Fibroblast of lung (primary cell): ENCODE data around the gene COL4A1. TPM values are rescaled to one million over a fixed set of nuclear protein-coding genes. Genes with fewer than 3 reads are reported as not detected.
A peak's percentile ranks its signal among the peaks of the same experiment; 100 is the strongest.

Experiments
- DNase-seq, 2 donors: peaks; one replicate each; pipeline versions ENCODE4 v3.0.0 to v3.0.0-alpha.2; 2010; ENCODE audit warnings: low read depth in 2 of 2
- H2AFZ ChIP-seq: 2 replicates; pipeline ENCODE4 v1.5.1; 2012; ENCODE audit warnings: low read length, control low read depth, inconsistent platforms
- H3K27ac ChIP-seq: 2 replicates; pipeline ENCODE4 v1.5.1; 2011; ENCODE audit warnings: low read length, control low read depth; ENCODE audit not compliant: insufficient read depth
- H3K27me3 ChIP-seq: 2 replicates; pipeline ENCODE4 v1.5.1; 2011; ENCODE audit warnings: mild to moderate bottlenecking, low read length; ENCODE audit not compliant: control insufficient read depth, insufficient read depth
- H3K36me3 ChIP-seq: 2 replicates; pipeline ENCODE4 v1.5.1; 2011; ENCODE audit warnings: low read length; ENCODE audit not compliant: control insufficient read depth, insufficient read depth
- H3K4me1 ChIP-seq: 2 replicates; pipeline ENCODE4 v1.5.1; 2011; ENCODE audit warnings: low read length; ENCODE audit not compliant: control insufficient read depth, insufficient read depth; ENCODE audit errors: extremely low read depth
- H3K4me2 ChIP-seq: 2 replicates; pipeline ENCODE4 v1.5.1; 2011; ENCODE audit warnings: low read length, control low read depth; ENCODE audit not compliant: insufficient read depth; ENCODE audit errors: extremely low read depth
- H3K4me3 ChIP-seq, 4 experiments: fragments of 200-600 bp in 1 of 4; sonication (generic) in 1 of 4; replicated peaks in 1 of 4; 2 replicates each; pipeline ENCODE4 v1.5.1; 2011 to 2016; ENCODE audit warnings: low read length in 4 of 4, low read depth in 3 of 4, mild to moderate bottlenecking in 3 of 4, control low read depth in 2 of 4, inconsistent platforms in 1 of 4, mixed read lengths in 1 of 4; ENCODE audit not compliant: insufficient read depth in 1 of 4; ENCODE audit errors: control extremely low read depth in 1 of 4
- H3K79me2 ChIP-seq: 2 replicates; pipeline ENCODE4 v1.5.1; 2012; ENCODE audit warnings: mild to moderate bottlenecking, low read length, inconsistent platforms; ENCODE audit not compliant: control insufficient read depth, insufficient read depth
- H3K9ac ChIP-seq: 2 replicates; pipeline ENCODE4 v1.5.1; 2011; ENCODE audit warnings: mild to moderate bottlenecking, low read length, control low read depth; ENCODE audit not compliant: insufficient read depth
- H3K9me3 ChIP-seq: 2 replicates; pipeline ENCODE4 v1.5.1; 2012; ENCODE audit warnings: low read depth, low read length; ENCODE audit not compliant: control insufficient read depth, insufficient read depth
- H4K20me1 ChIP-seq: 2 replicates; pipeline ENCODE4 v1.5.1; 2011; ENCODE audit warnings: low read length; ENCODE audit not compliant: control insufficient read depth, insufficient read depth; ENCODE audit errors: extremely low read depth
- EZH2 ChIP-seq: IDR thresholded peaks from 2 replicates; pipeline ENCODE4 v1.5.1; 2012; ENCODE audit warnings: low read length, control low read depth, mild to moderate bottlenecking; ENCODE audit errors: missing control alignments
- polyA plus RNA-seq, 2 donors: library from polyadenylated mRNA; depleted of rRNA in 1 of 2; stranded (reverse) in 1 of 2; unstranded in 1 of 2; fragments of >200 nt; gene quantifications; 2 replicates each; pipeline ENCODE4 v1.2.1, GENCODE V29; 2011 to 2012; ENCODE audit warnings: missing spikeins in 1 of 2
- total RNA-seq: library from RNA; depleted of rRNA; stranded (reverse); fragments of >200 nt; gene quantifications from 2 replicates; pipeline ENCODE4 v1.2.1, GENCODE V29; 2014
- TF ChIP-seq, protein P1 (sequence below), 2 donors: IDR thresholded peaks in 1 of 2; conservative IDR thresholded peaks in 1 of 2; 1 replicate in 1 of 2; 2 replicates in 1 of 2; pipeline ENCODE4 v1.5.1; 2011 to 2012; ENCODE audit warnings: low read length in 2 of 2, control low read depth in 1 of 2, inconsistent platforms in 1 of 2, low read depth in 1 of 2, mild to moderate bottlenecking in 1 of 2

COL4A1 gene
- total and polyA plus RNA-seq, 2 donors (not counting 1 experiment from before 2014, with no cell fraction given), result 34.0 to 607 TPM

DNA sequence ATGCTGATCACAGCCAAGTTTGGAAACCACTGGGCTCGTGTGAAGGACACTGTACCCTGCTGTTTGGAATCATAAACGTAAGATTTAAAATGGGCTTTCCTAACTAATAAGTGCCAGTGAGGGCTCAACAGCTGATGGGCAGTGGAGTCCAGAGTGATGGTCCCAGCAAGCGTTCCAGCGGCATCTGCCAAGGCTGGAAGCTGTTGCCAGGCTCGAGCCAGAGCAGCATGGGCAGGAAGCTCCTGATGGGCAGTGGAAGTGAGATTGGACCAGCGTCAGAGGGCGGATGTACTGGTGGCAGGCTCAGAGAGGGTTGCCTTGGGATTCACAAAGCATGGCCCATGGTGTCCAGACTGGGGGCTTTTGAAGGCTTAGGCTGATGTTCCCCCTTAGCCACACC, 30.3 kb upstream of the COL4A1 start:
- H3K4me2 ChIP-seq, result no peak overlapping the region
- H3K4me3 ChIP-seq, result no peak overlapping the region
- no peak for TF ChIP-seq EZH2
- TF ChIP-seq, protein P1, sequence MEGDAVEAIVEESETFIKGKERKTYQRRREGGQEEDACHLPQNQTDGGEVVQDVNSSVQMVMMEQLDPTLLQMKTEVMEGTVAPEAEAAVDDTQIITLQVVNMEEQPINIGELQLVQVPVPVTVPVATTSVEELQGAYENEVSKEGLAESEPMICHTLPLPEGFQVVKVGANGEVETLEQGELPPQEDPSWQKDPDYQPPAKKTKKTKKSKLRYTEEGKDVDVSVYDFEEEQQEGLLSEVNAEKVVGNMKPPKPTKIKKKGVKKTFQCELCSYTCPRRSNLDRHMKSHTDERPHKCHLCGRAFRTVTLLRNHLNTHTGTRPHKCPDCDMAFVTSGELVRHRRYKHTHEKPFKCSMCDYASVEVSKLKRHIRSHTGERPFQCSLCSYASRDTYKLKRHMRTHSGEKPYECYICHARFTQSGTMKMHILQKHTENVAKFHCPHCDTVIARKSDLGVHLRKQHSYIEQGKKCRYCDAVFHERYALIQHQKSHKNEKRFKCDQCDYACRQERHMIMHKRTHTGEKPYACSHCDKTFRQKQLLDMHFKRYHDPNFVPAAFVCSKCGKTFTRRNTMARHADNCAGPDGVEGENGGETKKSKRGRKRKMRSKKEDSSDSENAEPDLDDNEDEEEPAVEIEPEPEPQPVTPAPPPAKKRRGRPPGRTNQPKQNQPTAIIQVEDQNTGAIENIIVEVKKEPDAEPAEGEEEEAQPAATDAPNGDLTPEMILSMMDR (conservative IDR thresholded peaks at IDR 0.05 in 1 of 2, IDR thresholded peaks at IDR 0.05 in 1 of 2; ENCODE audit: low read depth in 1 of 2, low read length in 2 of 2), result no peak
- H3K4me1 ChIP-seq, result peaks cover 41% of the 10 kb centered on the region
- no peak overlapping the region for H3K9ac ChIP-seq
- no peaks in the 10 kb centered on the region for H3K9me3 ChIP-seq
- no peak overlapping the region for H2AFZ ChIP-seq
- no peaks in the 10 kb centered on the region for H3K36me3 ChIP-seq
- peak overlapping the region; percentile 60 for H3K27ac ChIP-seq
- H3K79me2 ChIP-seq, result peaks cover 46% of the 10 kb centered on the region
- DNase-seq, result no peak
- H3K27me3 ChIP-seq, result no peaks in the 10 kb centered on the region
- H4K20me1 ChIP-seq, result no peaks in the 10 kb centered on the region

DNA sequence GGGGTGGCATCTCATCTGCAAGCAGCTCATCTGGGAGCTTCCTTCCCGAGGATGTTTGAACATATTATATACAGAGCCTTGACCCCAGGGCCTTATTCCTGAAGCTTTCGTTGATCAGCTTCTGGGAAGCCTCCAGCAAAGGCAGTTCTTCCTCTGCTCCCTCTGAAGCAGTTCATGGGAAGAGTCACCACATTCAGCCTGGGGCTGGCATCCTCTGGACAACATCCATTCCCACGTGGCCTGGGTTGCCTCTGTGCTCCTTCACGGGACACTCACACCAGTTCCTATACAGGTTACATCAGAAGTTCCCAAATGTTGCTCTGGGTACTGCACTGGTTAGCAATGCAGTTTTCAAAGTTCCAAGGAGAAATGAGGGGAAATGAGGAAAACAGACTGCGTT, 29.7 kb upstream of the COL4A1 start:
- no peaks in the 10 kb centered on the region for H4K20me1 ChIP-seq
- peaks cover 48% of the 10 kb centered on the region for H3K79me2 ChIP-seq
- H3K4me2 ChIP-seq, result no peak overlapping the region
- no peak overlapping the region for H2AFZ ChIP-seq
- H3K27me3 ChIP-seq, result no peaks in the 10 kb centered on the region
- no peak overlapping the region for H3K4me3 ChIP-seq
- peaks cover 41% of the 10 kb centered on the region for H3K4me1 ChIP-seq
- no peak overlapping the region for H3K9ac ChIP-seq
- no peaks in the 10 kb centered on the region for H3K9me3 ChIP-seq
- TF ChIP-seq, protein P1 (conservative IDR thresholded peaks at IDR 0.05 in 1 of 2, IDR thresholded peaks at IDR 0.05 in 1 of 2; ENCODE audit: low read depth in 1 of 2, low read length in 2 of 2), result no peak
- TF ChIP-seq EZH2, result no peak
- DNase-seq, result peak in 1 of 2 donors; percentile 57
- H3K27ac ChIP-seq, result peak overlapping the region; percentile 60
- H3K36me3 ChIP-seq, result no peaks in the 10 kb centered on the region

DNA sequence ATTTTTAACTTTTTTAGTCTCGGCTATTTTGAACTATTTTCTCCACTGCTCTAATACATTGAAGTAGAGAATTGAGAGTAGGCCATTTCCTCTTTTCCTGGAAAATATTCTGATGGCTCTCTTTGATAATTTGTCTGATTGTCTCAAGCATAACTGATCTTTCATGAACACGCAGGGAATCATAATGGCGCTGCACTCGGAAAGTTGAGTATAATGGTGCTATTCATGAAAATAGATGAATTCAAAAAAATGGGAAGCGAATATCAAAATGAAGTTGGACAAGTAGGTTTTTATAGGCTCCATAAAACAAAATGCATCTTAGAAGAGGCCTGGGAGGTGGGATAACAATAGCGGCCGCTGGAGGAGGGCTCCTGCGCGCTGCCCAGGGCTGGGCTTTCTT, 29.2 kb upstream of the COL4A1 start:
- Histone ChIP-seq H3K36me3 (no peaks in the 10 kb centered on the region), H3K27me3 (no peaks in the 10 kb centered on the region), H2AFZ (no peak overlapping the region), H3K27ac (no peak overlapping the region), H3K4me3 (no peak overlapping the region), H4K20me1 (no peaks in the 10 kb centered on the region), H3K4me1 (peaks cover 39% of the 10 kb centered on the region), H3K9me3 (no peaks in the 10 kb centered on the region), H3K4me2 (no peak overlapping the region), H3K9ac (no peak overlapping the region), H3K79me2 (peaks cover 53% of the 10 kb centered on the region)
- TF ChIP-seq EZH2, result no peak
- TF ChIP-seq, protein P1 (conservative IDR thresholded peaks at IDR 0.05 in 1 of 2, IDR thresholded peaks at IDR 0.05 in 1 of 2; ENCODE audit: low read depth in 1 of 2, low read length in 2 of 2), result no peak
- no peak for DNase-seq
